ENCODE data around the gene PMEL. TPM values are rescaled to one million over a fixed set of nuclear protein-coding genes. Genes with fewer than 3 reads are reported as not detected.

PMEL gene
- total and polyA plus RNA-seq, 2 of the 8 experiments (the other 6 are each of a cell fraction or from before 2014, with no cell fraction given) = 120 to 382 TPM

DNA sequence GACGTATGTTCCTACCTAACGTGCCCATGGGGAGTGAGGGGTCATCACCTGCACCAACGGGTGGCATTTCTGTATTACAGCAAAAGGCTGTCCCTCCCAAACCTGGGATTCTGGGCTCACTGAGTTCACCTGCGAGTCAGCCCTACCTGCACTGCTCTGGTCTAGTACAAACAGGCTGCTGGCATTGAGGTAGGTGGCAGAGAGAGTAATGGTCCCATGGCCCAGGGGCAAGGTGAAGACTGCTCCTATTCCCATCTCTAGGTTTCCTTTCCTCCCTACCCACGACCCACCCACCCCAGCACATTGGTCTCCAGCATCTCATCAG, 31.7 kb upstream of the PMEL start:
- Histone ChIP-seq H3K56ac (replicated peaks; ENCODE audit: insufficient read length, low read depth, low read length) (no peak overlapping the region), H3K14ac (ENCODE audit: insufficient read length) (peak overlapping the region; percentile 38), H3K27ac (ENCODE audit: low read depth, low read length) (peak overlapping the region; percentile 72), H2BK12ac (ENCODE audit: low read depth, low read length) (0 out of 2 replicates have a peak overlapping the region, but pooled peaks have one; percentile 35), H2BK20ac (ENCODE audit: low read length) (no peak overlapping the region), H4K20me1 (replicated peaks in 1 of 2; ENCODE audit: control insufficient read depth in 1 of 2, insufficient read depth in 2 of 2, low read length in 2 of 2) (no peaks in the 10 kb centered on the region), H3K79me2 (ENCODE audit: control insufficient read depth in 1 of 2, insufficient read depth in 2 of 2, low read length in 2 of 2) (no peaks in the 10 kb centered on the region; a peak in 1 of 4 replicates), H3K4ac (replicated peaks; ENCODE audit: insufficient read length, low read depth, low read length) (peak overlapping the region; percentile 40), H3K9ac (replicated peaks in 1 of 4; ENCODE audit: extremely low read depth in 1 of 4, low read depth in 3 of 4, low read length in 3 of 4) (peak overlapping the region in 3 of 4 experiments; percentile 54 to 95 (median 85); a peak in 6 of 7 replicates), H4K91ac (replicated peaks; ENCODE audit: insufficient read length, low read length) (peak overlapping the region; percentile 37), H2BK5ac (ENCODE audit: low read depth, low read length) (peak overlapping the region; percentile 74; the same call in 1 of the 2 replicates), H3K4me2 (ENCODE audit: insufficient read depth in 1 of 2, low read depth in 2 of 2, low read length in 2 of 2) (peak overlapping the region; percentile 94 to 95), H3K27me3 (replicated peaks in 1 of 4; ENCODE audit: control insufficient read depth in 3 of 4, extremely low read depth in 1 of 4, insufficient read depth in 3 of 4, low read length in 3 of 4) (no peaks in the 10 kb centered on the region), H4K5ac (ENCODE audit: insufficient read length, low read depth, low read length) (peak overlapping the region; percentile 68), H3K23me2 (ENCODE audit: low read depth, low read length) (peaks cover 8% of the 10 kb centered on the region), H3K4me1 (replicated peaks in 1 of 4; ENCODE audit: control insufficient read depth in 3 of 4, insufficient read depth in 4 of 4, low read length in 3 of 4) (peaks cover 0 to 4% (median 0%) of the 10 kb centered on the region in 4 experiments; a peak in 2 of 7 replicates), H2AFZ (ENCODE audit: low read length) (peak overlapping the region; percentile 92), H3K79me1 (ENCODE audit: low read depth, low read length) (no peaks in the 10 kb centered on the region; the same call in 1 of the 2 replicates), H2BK15ac (ENCODE audit: low read length) (peak overlapping the region; percentile 14; the same call in 1 of the 2 replicates), H4K8ac (ENCODE audit: extremely low read depth, insufficient read depth, low read length) (peak overlapping the region; percentile 87; the same call in 1 of the 2 replicates), H3K36me3 (ENCODE audit: control insufficient read depth in 2 of 4, insufficient read depth in 4 of 4, low read length in 3 of 4) (peaks cover 3 to 37% (median 15%) of the 10 kb centered on the region in 4 experiments; a peak in 5 of 8 replicates), H3K23ac (ENCODE audit: insufficient read length) (no peak overlapping the region), H2BK120ac (replicated peaks; ENCODE audit: low read depth, low read length) (no peak overlapping the region), H3K18ac (ENCODE audit: extremely low read depth, low read length) (peak overlapping the region; percentile 56; the same call in 1 of the 2 replicates), H3K9me3 (ENCODE audit: insufficient read depth in 2 of 2, low read depth in 1 of 2, low read length in 1 of 2) (no peaks in the 10 kb centered on the region), H3K4me3 (ENCODE audit: extremely low read depth in 1 of 4, insufficient read depth in 2 of 4, low read depth in 3 of 4, low read length in 4 of 4) (peak overlapping the region; percentile 77 to 97 (median 89)), H2AK5ac (ENCODE audit: low read depth, low read length) (no peak overlapping the region)
- WGBS, 2 experiments (ENCODE audit: extremely low coverage in 1 of 2, insufficient coverage in 1 of 2, insufficient read length in 1 of 2, insufficient replicate concordance in 2 of 2, low coverage in 1 of 2, low lambda C conversion rate in 2 of 2, missing lambda C conversion rate in 1 of 2) = 3% methylated on average over 5 of the region's 5 CpGs; no CpG with 5 or more reads in 1 of the 2 experiments
- no peak for TF ChIP-seq CHD2 (IDR thresholded peaks at IDR 0.05; ENCODE audit: low read length)
- TF ChIP-seq YY1 (IDR thresholded peaks at IDR 0.05; ENCODE audit: low read depth, low read length) = no peak
- peak; percentile 26 for TF ChIP-seq KDM4A (IDR thresholded peaks at IDR 0.05; ENCODE audit: low read depth, low read length, severe bottlenecking)
- TF ChIP-seq POLR2A (IDR thresholded peaks at IDR 0.05; ENCODE audit: control extremely low read depth in 1 of 2, low read depth in 2 of 2, low read length in 2 of 2) = peak in 1 of 2 experiments; percentile 67; a peak in 1 of 3 replicates
- 0 out of 4 replicates have a peak, but pooled peaks of 1 of the 2 experiments have one; percentile 36 for TF ChIP-seq SIN3A (conservative IDR thresholded peaks at IDR 0.05 in 1 of 2, IDR thresholded peaks at IDR 0.05 in 1 of 2; ENCODE audit: low read depth in 1 of 2, low read length in 2 of 2)
- DNase-seq (ENCODE audit: low read depth in 1 of 2, low spot score in 2 of 2) (no peak), FAIRE-seq (no peak)
- ChIA-PET POLR2A (ENCODE audit: partially characterized antibody) (interaction anchor here (0.7 to 5.4 kb wide), 15 partner anchors 9 to 255 kb away, joined by 3 to 55 read pairs (median 6); partner anchors contain the start of genes RAB5B, RPS26 and ZC3H10), CTCF (ENCODE audit: partially characterized antibody) (interaction anchor here (0.8 to 13.5 kb wide), 15 partner anchors 9 to 522 kb away, joined by 3 to 256 read pairs (median 5); partner anchors contain the start of genes IKZF4 and PYM1)

Data from H1 (cell line).